ENCODE results near the gene NCK1. TPM values are rescaled to one million over a fixed set of nuclear protein-coding genes. Genes with fewer than 3 reads are reported as not detected.
A peak's percentile ranks its signal among the peaks of the same experiment; 100 is the strongest.

Gene NCK1
- total RNA-seq (10 to 100 TPM; 46.9 to 65.3 (median 50.9) TPM), total RNA-seq (26.3 to 57.4 (median 40.7) reads per million in 29 experiments)
- total RNA-seq (2013), result 44.6 TPM

DNA sequence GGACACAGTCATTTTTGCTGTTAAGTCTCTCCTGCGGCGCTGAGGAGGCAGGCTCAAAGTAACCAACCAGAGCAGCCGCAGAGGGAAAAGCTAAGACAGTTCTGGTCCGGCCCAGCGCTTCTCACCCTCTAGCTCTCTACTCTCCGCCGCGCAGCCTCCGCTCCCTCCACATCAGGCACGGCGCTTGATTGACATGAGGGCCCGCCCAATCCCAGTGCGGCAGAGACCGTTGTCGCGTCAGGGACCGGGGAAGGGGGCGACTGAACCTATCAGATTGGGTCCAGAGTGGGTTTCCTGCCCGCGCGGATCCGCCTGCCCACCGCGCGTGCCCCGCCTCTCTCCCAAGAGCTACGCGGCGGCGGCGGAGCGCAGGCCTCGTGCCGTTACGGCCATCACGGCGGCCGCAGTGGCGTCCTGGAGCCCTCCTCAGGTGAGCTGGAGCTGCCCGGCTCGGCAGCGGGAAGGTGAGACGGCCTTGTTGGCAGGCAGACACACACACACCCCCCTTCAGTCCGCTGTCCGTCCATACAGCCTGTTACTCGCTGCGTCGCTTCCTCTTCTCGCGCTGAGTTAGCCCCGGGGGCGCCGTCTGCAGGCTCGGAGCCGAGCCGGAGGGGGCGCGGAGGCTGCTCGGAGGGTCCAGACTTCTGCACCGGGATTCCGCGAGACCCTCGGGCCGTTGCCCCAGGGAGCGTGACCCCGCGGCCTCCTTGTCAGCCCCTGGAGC, at the start of gene NCK1:
Gene NCK1, plus strand, starts transcription at position 319 of the 727 bp plus-strand sequence. CDS start 65,794 bp downstream, outside the sequence.
- H3K4me1 Mint-ChIP-seq, result peaks cover 39 to 67% (median 59%) of the 10 kb centered on the region in 3 donors
- H3K9me3 ChIP-seq, result no peaks in the 10 kb centered on the region

DNA sequence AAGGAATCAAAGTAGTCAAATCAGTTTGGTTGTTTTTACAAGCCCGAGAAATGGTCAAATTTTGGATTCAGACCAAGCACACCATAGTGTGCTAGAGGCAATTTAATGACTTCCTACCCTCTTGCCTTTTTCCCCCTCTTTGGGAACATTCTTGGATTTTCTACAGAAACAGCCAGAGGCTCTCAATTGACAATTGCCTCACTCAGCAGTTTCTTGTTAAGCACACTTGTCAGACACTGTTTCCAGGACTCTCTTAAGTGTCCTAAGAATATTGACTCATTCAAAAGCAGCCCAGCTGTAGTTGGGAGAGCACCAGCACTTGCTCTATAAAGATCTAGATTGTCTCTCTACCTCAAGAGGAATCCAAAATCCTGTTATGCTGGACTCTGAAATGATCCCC, 44.6 kb upstream of the NCK1 start:
- Histone ChIP-seq H3K27ac (ENCODE audit: low read length) (no peak overlapping the region), H3K4me1 (ENCODE audit: control insufficient read depth in 1 of 2, extremely low read depth in 1 of 2, insufficient read depth in 2 of 2, low read length in 2 of 2) (peaks cover 0 to 23% of the 10 kb centered on the region in 2 experiments), H3K4me3 (ENCODE audit: control insufficient read depth in 1 of 2, extremely low read depth in 1 of 2, low read length in 1 of 2) (no peak overlapping the region), H3K36me3 (ENCODE audit: control insufficient read depth in 2 of 2, extremely low read depth in 1 of 2, insufficient read depth in 1 of 2, low read length in 1 of 2) (no peaks in the 10 kb centered on the region), H3K9me3 (no peaks in the 10 kb centered on the region), H3K27me3 (replicated peaks in 1 of 2; ENCODE audit: control insufficient read depth in 2 of 2, extremely low read depth in 1 of 2, insufficient read depth in 2 of 2, low read length in 1 of 2) (peaks cover 0 to 27% of the 10 kb centered on the region in 2 experiments)
- peaks cover 41 to 43% of the 10 kb centered on the region in 2 donors for H3K27me3 Mint-ChIP-seq
- ChIA-PET CTCF (no interaction called here), POLR2A (no interaction called here)
- no peak for ATAC-seq (replicated peaks in 1 of 4)
- peak overlapping the region in 2 of 3 donors; percentile 4 to 88 for H3K4me3 Mint-ChIP-seq
- H3K36me3 Mint-ChIP-seq, result no peaks in the 10 kb centered on the region
- H3K27ac Mint-ChIP-seq, result no peak overlapping the region
- no peak for DNase-seq
- H3K4me1 Mint-ChIP-seq, result peaks cover 16 to 21% (median 19%) of the 10 kb centered on the region in 3 donors
- H3K9me3 Mint-ChIP-seq, result peaks cover 0 to 1% (median 0%) of the 10 kb centered on the region in 3 donors
- WGBS (ENCODE audit: insufficient coverage), result no CpG with 5 or more reads among the region's 1 CpG

More for the DNA sequence above, at the start of gene NCK1:
- peaks cover 14 to 31% of the 10 kb centered on the region in 2 experiments for H3K4me1 ChIP-seq (ENCODE audit: control insufficient read depth in 1 of 2, extremely low read depth in 1 of 2, insufficient read depth in 2 of 2, low read length in 2 of 2)
- peak; percentile 94 to 97 (median 96) for ATAC-seq (replicated peaks in 1 of 4)
- WGBS (ENCODE audit: insufficient coverage), result under 1% methylated on average over 65 of the region's 67 CpGs
- no peaks in the 10 kb centered on the region for H3K36me3 ChIP-seq (ENCODE audit: control insufficient read depth in 2 of 2, extremely low read depth in 1 of 2, insufficient read depth in 1 of 2, low read length in 1 of 2)
- POLR2A ChIA-PET, result interaction anchor here (0.6 to 3.5 kb wide), 14 partner anchors 8 to 668 kb away, joined by 3 to 34 read pairs (median 5); partner anchors contain the start of genes MSL2 (in 2 of the 2) and STAG1 (in 2 of the 2)
- H3K27me3 ChIP-seq (replicated peaks in 1 of 2; ENCODE audit: control insufficient read depth in 2 of 2, extremely low read depth in 1 of 2, insufficient read depth in 2 of 2, low read length in 1 of 2), result no peaks in the 10 kb centered on the region
- peak within 1 kb of the TSS; percentile 97 to 98 for H3K27ac Mint-ChIP-seq
- peaks cover 13% of the 10 kb centered on the region for H3K36me3 Mint-ChIP-seq
- H3K4me3 ChIP-seq (ENCODE audit: control insufficient read depth in 1 of 2, extremely low read depth in 1 of 2, low read length in 1 of 2), result peak within 1 kb of the TSS; percentile 84 to 95
- no peaks in the 10 kb centered on the region for H3K27me3 Mint-ChIP-seq
- H3K4me3 Mint-ChIP-seq, result peak within 1 kb of the TSS; percentile 89 to 94 (median 90)
- CTCF ChIA-PET, result interaction anchor here (0.5 to 6.5 kb wide), 14 partner anchors 8 to 1732 kb away, joined by 3 to 89 read pairs (median 4); partner anchors contain the start of genes STAG1 (in 2 of the 2) and CEP70 (in 1 of the 2)
- H3K9me3 Mint-ChIP-seq, result peaks cover 0 to 3% (median 2%) of the 10 kb centered on the region in 3 donors
- peak; percentile 95 to 100 (median 99) for DNase-seq
- peak within 1 kb of the TSS; percentile 89 for H3K27ac ChIP-seq (ENCODE audit: low read length)

DNA sequence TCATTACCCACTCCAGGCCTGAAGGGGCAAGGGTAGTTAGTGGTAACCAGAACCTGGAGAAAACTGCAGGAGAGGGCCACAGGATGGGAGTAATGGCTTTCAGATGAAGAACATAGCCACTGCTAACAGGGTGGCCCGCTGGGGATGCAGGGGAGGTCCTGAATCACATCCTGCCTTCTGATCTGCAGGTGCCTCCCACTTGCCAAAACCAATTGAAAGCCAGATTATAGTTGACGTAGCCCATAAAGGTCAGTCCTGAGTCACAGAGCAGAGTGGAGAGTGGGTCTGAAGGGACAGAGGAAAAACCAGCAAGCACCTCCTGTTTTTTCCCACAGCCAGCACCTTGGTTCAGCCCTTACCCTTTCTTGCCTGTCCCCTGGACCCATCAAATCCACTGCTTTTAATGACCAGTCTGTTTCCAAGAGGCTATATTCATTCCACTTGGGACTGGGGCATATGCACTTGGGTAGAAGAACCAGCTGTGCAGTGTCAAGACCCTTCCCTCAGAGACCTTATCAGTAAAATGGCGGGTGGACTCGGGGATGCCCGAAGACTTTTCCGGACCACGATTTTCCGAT, 43.7 kb upstream of the NCK1 start:
- H3K27ac ChIP-seq (ENCODE audit: low read length), result no peak overlapping the region
- Mint-ChIP-seq H3K4me3 (peak overlapping the region; percentile 80 to 88 (median 83)), H3K27me3 (peaks cover 46 to 51% of the 10 kb centered on the region in 2 donors), H3K27ac (no peak overlapping the region), H3K9me3 (peaks cover 3 to 8% (median 4%) of the 10 kb centered on the region in 3 donors), H3K36me3 (no peaks in the 10 kb centered on the region), H3K4me1 (peaks cover 16 to 21% (median 19%) of the 10 kb centered on the region in 3 donors)
- H3K9me3 ChIP-seq, result no peaks in the 10 kb centered on the region
- CTCF ChIA-PET, result no interaction called here
- POLR2A ChIA-PET, result interaction anchor here in 1 of 2 donors (0.6 kb wide), 1 partner anchor 408 kb away, joined by 8 read pairs; no protein-coding TSS in a partner anchor
- ATAC-seq (replicated peaks in 1 of 4) (peak; percentile 26 to 65 (median 34)), DNase-seq (peak in 8 of 35 experiments; percentile 0 to 37 (median 4))
- H3K4me3 ChIP-seq (ENCODE audit: control insufficient read depth in 1 of 2, extremely low read depth in 1 of 2, low read length in 1 of 2), result peak overlapping the region; percentile 59 to 89
- H3K36me3 ChIP-seq (ENCODE audit: control insufficient read depth in 2 of 2, extremely low read depth in 1 of 2, insufficient read depth in 1 of 2, low read length in 1 of 2), result no peaks in the 10 kb centered on the region
- 3% methylated on average over 6 of the region's 8 CpGs for WGBS (ENCODE audit: insufficient coverage)
- H3K4me1 ChIP-seq (ENCODE audit: control insufficient read depth in 1 of 2, extremely low read depth in 1 of 2, insufficient read depth in 2 of 2, low read length in 2 of 2), result peaks cover 0 to 23% of the 10 kb centered on the region in 2 experiments
- peaks cover 0 to 27% of the 10 kb centered on the region in 2 experiments for H3K27me3 ChIP-seq (replicated peaks in 1 of 2; ENCODE audit: control insufficient read depth in 2 of 2, extremely low read depth in 1 of 2, insufficient read depth in 2 of 2, low read length in 1 of 2)

DNA sequence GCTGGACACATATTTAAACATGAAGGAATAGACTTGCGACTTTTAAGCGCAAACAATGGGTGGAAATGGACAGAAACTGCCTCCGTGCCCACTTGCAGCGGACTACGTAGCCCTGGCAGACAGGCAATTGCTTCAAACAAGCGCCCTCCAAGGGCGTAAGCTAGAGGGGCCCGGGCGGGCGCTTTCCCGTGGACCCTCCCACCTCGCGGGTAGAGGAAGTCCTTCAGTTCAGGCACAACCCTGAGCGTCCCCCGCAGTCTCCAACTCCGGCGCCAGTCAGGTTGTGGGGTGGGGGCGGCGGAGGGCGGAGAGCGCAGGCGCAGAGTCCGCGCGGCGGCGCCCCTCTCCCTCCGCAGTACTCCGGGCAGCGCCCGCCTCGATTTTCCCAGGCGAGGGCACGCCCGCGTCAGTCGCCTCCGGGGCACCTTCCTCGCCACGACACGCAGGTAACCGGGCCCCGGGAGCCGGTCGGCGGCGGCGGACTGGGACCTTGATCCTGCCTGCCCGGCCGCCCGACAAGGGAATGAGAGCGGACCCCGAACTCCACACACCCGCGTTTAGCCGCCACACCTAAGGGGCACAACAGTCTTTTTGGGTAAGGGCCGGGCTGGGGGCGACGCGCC, 43.1 kb upstream of the NCK1 start, which contains the start of gene SLC35G2:
Gene SLC35G2, plus strand, starts transcription at position 358 of the 623 bp plus-strand sequence. CDS start 35,335 bp downstream, outside the sequence.
- Mint-ChIP-seq H3K27ac (peak within 1 kb of the TSS; percentile 16 to 37), H3K36me3 (no peaks in the 10 kb centered on the region), H3K27me3 (peaks cover 48 to 52% of the 10 kb centered on the region in 2 donors), H3K4me3 (peak within 1 kb of the TSS; percentile 80 to 88 (median 87)), H3K4me1 (peaks cover 16 to 21% (median 19%) of the 10 kb centered on the region in 3 donors), H3K9me3 (peaks cover 4 to 10% (median 6%) of the 10 kb centered on the region in 3 donors)
- no peak within 1 kb of the TSS for H3K27ac ChIP-seq (ENCODE audit: low read length)
- H3K4me1 ChIP-seq (ENCODE audit: control insufficient read depth in 1 of 2, extremely low read depth in 1 of 2, insufficient read depth in 2 of 2, low read length in 2 of 2), result peaks cover 0 to 23% of the 10 kb centered on the region in 2 experiments
- CTCF ChIA-PET, result no interaction called here
- POLR2A ChIA-PET, result interaction anchor here in 1 of 2 donors (0.6 kb wide), 1 partner anchor 409 kb away, joined by 8 read pairs; no protein-coding TSS in a partner anchor
- H3K4me3 ChIP-seq (ENCODE audit: control insufficient read depth in 1 of 2, extremely low read depth in 1 of 2, low read length in 1 of 2), result peak within 1 kb of the TSS; percentile 59 to 89
- peaks cover 0 to 27% of the 10 kb centered on the region in 2 experiments for H3K27me3 ChIP-seq (replicated peaks in 1 of 2; ENCODE audit: control insufficient read depth in 2 of 2, extremely low read depth in 1 of 2, insufficient read depth in 2 of 2, low read length in 1 of 2)
- H3K36me3 ChIP-seq (ENCODE audit: control insufficient read depth in 2 of 2, extremely low read depth in 1 of 2, insufficient read depth in 1 of 2, low read length in 1 of 2), result no peaks in the 10 kb centered on the region
- DNase-seq (peak in 20 of 35 experiments; percentile 3 to 43 (median 16)), ATAC-seq (replicated peaks in 1 of 4) (peak; percentile 59 to 73 (median 65))
- 1% methylated on average over 53 of the region's 60 CpGs for WGBS (ENCODE audit: insufficient coverage)
- H3K9me3 ChIP-seq, result no peaks in the 10 kb centered on the region

DNA sequence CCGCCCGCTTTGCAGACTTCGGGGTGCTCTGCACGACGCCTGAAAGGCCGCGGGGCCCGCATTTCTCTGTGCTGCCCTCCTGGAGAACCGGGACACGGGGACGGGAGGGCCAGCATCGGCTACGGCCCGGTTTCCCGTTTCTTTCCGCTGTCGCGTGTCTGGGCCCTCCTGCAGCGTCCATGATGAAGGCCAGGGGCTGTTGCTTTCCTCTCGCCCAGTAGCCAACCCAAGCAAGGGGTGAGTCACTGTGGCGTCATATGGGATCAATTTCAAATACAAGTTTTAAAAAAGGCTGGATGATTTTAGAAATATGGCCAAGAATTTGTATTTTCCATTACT, 42.6 kb upstream of the NCK1 start:
- Mint-ChIP-seq H3K27me3 (peaks cover 50 to 54% of the 10 kb centered on the region in 2 donors), H3K27ac (peak overlapping the region; percentile 16 to 37), H3K36me3 (no peaks in the 10 kb centered on the region), H3K4me3 (peak overlapping the region; percentile 80 to 88 (median 87)), H3K4me1 (peaks cover 16 to 21% (median 19%) of the 10 kb centered on the region in 3 donors), H3K9me3 (peaks cover 9 to 15% (median 9%) of the 10 kb centered on the region in 3 donors)
- ATAC-seq (replicated peaks in 1 of 4), result peak; percentile 25 to 37 (median 30)
- Histone ChIP-seq H3K27me3 (replicated peaks in 1 of 2; ENCODE audit: control insufficient read depth in 2 of 2, extremely low read depth in 1 of 2, insufficient read depth in 2 of 2, low read length in 1 of 2) (peaks cover 0 to 27% of the 10 kb centered on the region in 2 experiments), H3K9me3 (no peaks in the 10 kb centered on the region), H3K4me3 (ENCODE audit: control insufficient read depth in 1 of 2, extremely low read depth in 1 of 2, low read length in 1 of 2) (peak overlapping the region; percentile 59 to 89), H3K36me3 (ENCODE audit: control insufficient read depth in 2 of 2, extremely low read depth in 1 of 2, insufficient read depth in 1 of 2, low read length in 1 of 2) (no peaks in the 10 kb centered on the region), H3K27ac (ENCODE audit: low read length) (no peak overlapping the region), H3K4me1 (ENCODE audit: control insufficient read depth in 1 of 2, extremely low read depth in 1 of 2, insufficient read depth in 2 of 2, low read length in 2 of 2) (peaks cover 0 to 23% of the 10 kb centered on the region in 2 experiments)
- POLR2A ChIA-PET, result no interaction called here
- DNase-seq, result peak in 3 of 35 experiments; percentile 1 to 11 (median 2)
- CTCF ChIA-PET, result no interaction called here
- WGBS (ENCODE audit: insufficient coverage), result 2% methylated on average over 17 of the region's 21 CpGs
